ENCODE results near the gene SIRT2. TPM values are rescaled to one million over a fixed set of nuclear protein-coding genes. Genes with fewer than 3 reads are reported as not detected.

SIRT2 gene
- total RNA-seq, 1 experiment from 2014 or later: 15.4 TPM

- Histone ChIP-seq H2AFZ (ENCODE audit: low read depth, low read length, poor library complexity, severe bottlenecking) (no peak overlapping the region), H3K36me3 (ENCODE audit: control insufficient read depth in 1 of 2, insufficient read depth in 2 of 2, low read length in 2 of 2) (peaks cover 66 to 78% of the 10 kb centered on the region in 2 experiments), H3K4me1 (ENCODE audit: control insufficient read depth in 1 of 2, insufficient read depth in 2 of 2, low read length in 2 of 2) (peaks cover 7 to 24% of the 10 kb centered on the region in 2 experiments; a peak in 3 of 4 replicates), H3K9ac (ENCODE audit: low read length) (no peak overlapping the region), H3K27me3 (ENCODE audit: insufficient read depth, low read length) (no peaks in the 10 kb centered on the region), H3K4me3 (replicated peaks in 1 of 2; ENCODE audit: low read depth in 1 of 2, low read length in 2 of 2) (no peak overlapping the region), H3K9me3 (ENCODE audit: control insufficient read depth in 1 of 2, insufficient read depth in 1 of 2, low read depth in 1 of 2, low read length in 2 of 2) (no peaks in the 10 kb centered on the region), H3K9me2 (ENCODE audit: insufficient read depth) (no peaks in the 10 kb centered on the region), H4K20me1 (ENCODE audit: insufficient read depth) (peaks cover 23% of the 10 kb centered on the region), H3K79me2 (ENCODE audit: insufficient read depth, low read length) (peaks cover 87% of the 10 kb centered on the region), H3K4me2 (ENCODE audit: low read length) (no peak overlapping the region), H3K27ac (ENCODE audit: low read depth, low read length) (no peak overlapping the region)
- ChIA-PET RAD21 (ENCODE audit: low non-redundant PET in 1 of 2, low total read pairs in 2 of 2, uncharacterized antibody in 2 of 2, unreplicated experiment in 2 of 2) (no interaction called here), POLR2A (no interaction called here), CTCF (no interaction called here)
- ATAC-seq: no peak
- no peak for DNase-seq (ENCODE audit: low read depth, low spot score)
- intact Hi-C loops (cut with micrococcal nuclease): no loop called here
- no TSS peak for BruUV-seq (replicated peaks)
- no peak for TF ChIP-seq ZNF274 (IDR thresholded peaks at IDR 0.05; ENCODE audit: low read depth, low read length)
- TF ChIP-seq CEBPB (IDR thresholded peaks at IDR 0.05; ENCODE audit: low read depth): no peak
- no peak for TF ChIP-seq ATF3 (IDR thresholded peaks at IDR 0.05)
- TF ChIP-seq EZH2 (IDR thresholded peaks at IDR 0.05): no peak
- no peak for TF ChIP-seq ZFX (IDR thresholded peaks at IDR 0.05)
- TF ChIP-seq MAX (IDR thresholded peaks at IDR 0.05): no peak
- TF ChIP-seq EGR1 (IDR thresholded peaks at IDR 0.05; ENCODE audit: low read depth): no peak
- TF ChIP-seq SIN3A (IDR thresholded peaks at IDR 0.05; ENCODE audit: low read depth): no peak
- TF ChIP-seq REST (IDR thresholded peaks at IDR 0.05; ENCODE audit: low read depth): no peak
- TF ChIP-seq POLR2AphosphoS5 (IDR thresholded peaks at IDR 0.05; ENCODE audit: low read depth, low read length): no peak
- TF ChIP-seq FOSL1 (IDR thresholded peaks at IDR 0.05; ENCODE audit: low read depth): no peak
- TF ChIP-seq EZH2phosphoT487 (IDR thresholded peaks at IDR 0.05; ENCODE audit: borderline replicate concordance): no peak
- TF ChIP-seq POLR2A (IDR thresholded peaks at IDR 0.05; ENCODE audit: borderline replicate concordance, extremely low read depth, insufficient read depth, insufficient read length): no peak
Measured at GRCh38 chr19:38845374-38846024, 53.9 kb downstream of the SIRT2 start.

Data from HCT116 (cell line).